Measurements from ENCODE around the gene SEMA5B.

Gene SEMA5B

DNA sequence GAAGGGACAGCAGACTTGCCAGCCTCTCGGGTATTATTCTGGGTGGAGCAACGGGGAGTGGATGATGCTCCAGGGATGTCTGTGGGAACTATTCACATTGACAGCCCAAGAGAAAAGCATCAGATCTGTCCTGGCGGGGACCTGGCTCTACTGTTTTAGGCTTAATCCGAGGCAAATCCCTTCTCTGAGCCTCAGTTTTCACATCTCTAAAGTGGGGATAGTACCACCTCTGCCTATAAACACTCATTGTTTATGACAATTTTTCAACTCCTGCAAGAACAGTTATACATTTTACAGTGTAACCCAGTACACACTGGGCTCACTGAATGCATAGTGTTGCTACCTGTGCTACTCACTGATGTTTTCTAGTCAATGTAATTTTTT, 48.5 kb upstream of the SEMA5B start:
- CTCF ChIA-PET, result interaction anchor here (1.0 to 1.4 kb wide), 2 partner anchors 9 to 32 kb away, joined by 3 to 4 read pairs; partner anchors contain the start of gene PDIA5

DNA sequence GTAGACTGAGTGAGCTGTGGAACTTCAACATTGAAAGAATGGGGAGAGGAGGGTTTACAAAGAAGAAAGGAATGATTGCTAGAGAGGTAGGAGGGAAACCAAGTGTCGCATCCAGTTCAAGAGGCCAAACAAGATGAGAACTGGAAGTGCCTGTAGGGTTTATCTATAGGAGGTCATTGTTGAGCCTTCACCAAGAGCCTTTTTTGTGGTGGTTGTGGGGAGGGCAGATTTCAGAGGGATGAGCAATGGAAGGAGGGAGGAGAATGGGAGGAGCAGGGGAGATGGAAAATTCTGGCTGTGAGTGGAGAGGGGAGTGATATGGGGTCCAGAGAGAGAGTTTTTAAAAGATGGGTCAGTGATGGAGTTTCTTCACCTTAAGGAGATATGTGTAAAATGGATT, 47.8 kb upstream of the SEMA5B start:
- ChIA-PET CTCF (interaction anchor here (0.6 to 1.4 kb wide), 2 partner anchors 9 to 25 kb away, joined by 3 to 4 read pairs; partner anchors contain the start of gene PDIA5), POLR2A (interaction anchor here (2.8 kb wide), 1 partner anchor 8 kb away, joined by 17 read pairs; the partner anchor contains the start of gene PDIA5)
- H3K27ac ChIP-seq (ENCODE audit: extremely low read depth, low read depth, low read length), result no peak overlapping the region
- TF ChIP-seq, protein P1, sequence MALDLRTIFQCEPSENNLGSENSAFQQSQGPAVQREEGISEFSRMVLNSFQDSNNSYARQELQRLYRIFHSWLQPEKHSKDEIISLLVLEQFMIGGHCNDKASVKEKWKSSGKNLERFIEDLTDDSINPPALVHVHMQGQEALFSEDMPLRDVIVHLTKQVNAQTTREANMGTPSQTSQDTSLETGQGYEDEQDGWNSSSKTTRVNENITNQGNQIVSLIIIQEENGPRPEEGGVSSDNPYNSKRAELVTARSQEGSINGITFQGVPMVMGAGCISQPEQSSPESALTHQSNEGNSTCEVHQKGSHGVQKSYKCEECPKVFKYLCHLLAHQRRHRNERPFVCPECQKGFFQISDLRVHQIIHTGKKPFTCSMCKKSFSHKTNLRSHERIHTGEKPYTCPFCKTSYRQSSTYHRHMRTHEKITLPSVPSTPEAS (tag by site-specific recombination; IDR thresholded peaks at IDR 0.05), result no peak
- TF ChIP-seq ZNF514 (tag by site-specific recombination; IDR thresholded peaks at IDR 0.05), result no peak
- TF ChIP-seq MZF1 (tag by site-specific recombination; IDR thresholded peaks at IDR 0.05; ENCODE audit: borderline replicate concordance), result no peak
- no peak for TF ChIP-seq ZNF626 (tag by site-specific recombination; IDR thresholded peaks at IDR 0.05)
- no peak for TF ChIP-seq HOXD13 (CRISPR knock-in tag; IDR thresholded peaks at IDR 0.05; ENCODE audit: borderline replicate concordance)
- TF ChIP-seq WT1 (tag by site-specific recombination; IDR thresholded peaks at IDR 0.05), result no peak
- no peak for TF ChIP-seq ZNF23 (tag by site-specific recombination; IDR thresholded peaks at IDR 0.05; ENCODE audit: borderline replicate concordance)
- TF ChIP-seq, protein P2, sequence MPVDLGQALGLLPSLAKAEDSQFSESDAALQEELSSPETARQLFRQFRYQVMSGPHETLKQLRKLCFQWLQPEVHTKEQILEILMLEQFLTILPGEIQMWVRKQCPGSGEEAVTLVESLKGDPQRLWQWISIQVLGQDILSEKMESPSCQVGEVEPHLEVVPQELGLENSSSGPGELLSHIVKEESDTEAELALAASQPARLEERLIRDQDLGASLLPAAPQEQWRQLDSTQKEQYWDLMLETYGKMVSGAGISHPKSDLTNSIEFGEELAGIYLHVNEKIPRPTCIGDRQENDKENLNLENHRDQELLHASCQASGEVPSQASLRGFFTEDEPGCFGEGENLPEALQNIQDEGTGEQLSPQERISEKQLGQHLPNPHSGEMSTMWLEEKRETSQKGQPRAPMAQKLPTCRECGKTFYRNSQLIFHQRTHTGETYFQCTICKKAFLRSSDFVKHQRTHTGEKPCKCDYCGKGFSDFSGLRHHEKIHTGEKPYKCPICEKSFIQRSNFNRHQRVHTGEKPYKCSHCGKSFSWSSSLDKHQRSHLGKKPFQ (tag by site-specific recombination; IDR thresholded peaks at IDR 0.05), result no peak
- no peak for TF ChIP-seq YY1 (tag by site-specific recombination; IDR thresholded peaks at IDR 0.05)

More for the DNA sequence above, 48.5 kb upstream of the SEMA5B start:
- H3K4me1 ChIP-seq (ENCODE audit: control insufficient read depth, insufficient read depth, low read length), result peaks cover 12% of the 10 kb centered on the region
- no peaks in the 10 kb centered on the region for H3K9me3 ChIP-seq (ENCODE audit: control insufficient read depth, insufficient read depth, low read depth, low read length)
- TF ChIP-seq ZBTB17 (tag by site-specific recombination; IDR thresholded peaks at IDR 0.05) (no peak), ZNF354C (tag by site-specific recombination; IDR thresholded peaks at IDR 0.05; ENCODE audit: borderline replicate concordance, low read depth) (no peak), ZNF654 (tag by site-specific recombination; IDR thresholded peaks at IDR 0.05; ENCODE audit: low read depth) (no peak), ZNF266 (tag by site-specific recombination; IDR thresholded peaks at IDR 0.05; ENCODE audit: low read depth) (no peak), ZNF473 (tag by site-specific recombination; IDR thresholded peaks at IDR 0.05) (no peak), ZNF426 (tag by site-specific recombination; IDR thresholded peaks at IDR 0.05) (no peak), FEZF1 (tag by site-specific recombination; IDR thresholded peaks at IDR 0.05) (no peak)
- TF ChIP-seq, protein P3, sequence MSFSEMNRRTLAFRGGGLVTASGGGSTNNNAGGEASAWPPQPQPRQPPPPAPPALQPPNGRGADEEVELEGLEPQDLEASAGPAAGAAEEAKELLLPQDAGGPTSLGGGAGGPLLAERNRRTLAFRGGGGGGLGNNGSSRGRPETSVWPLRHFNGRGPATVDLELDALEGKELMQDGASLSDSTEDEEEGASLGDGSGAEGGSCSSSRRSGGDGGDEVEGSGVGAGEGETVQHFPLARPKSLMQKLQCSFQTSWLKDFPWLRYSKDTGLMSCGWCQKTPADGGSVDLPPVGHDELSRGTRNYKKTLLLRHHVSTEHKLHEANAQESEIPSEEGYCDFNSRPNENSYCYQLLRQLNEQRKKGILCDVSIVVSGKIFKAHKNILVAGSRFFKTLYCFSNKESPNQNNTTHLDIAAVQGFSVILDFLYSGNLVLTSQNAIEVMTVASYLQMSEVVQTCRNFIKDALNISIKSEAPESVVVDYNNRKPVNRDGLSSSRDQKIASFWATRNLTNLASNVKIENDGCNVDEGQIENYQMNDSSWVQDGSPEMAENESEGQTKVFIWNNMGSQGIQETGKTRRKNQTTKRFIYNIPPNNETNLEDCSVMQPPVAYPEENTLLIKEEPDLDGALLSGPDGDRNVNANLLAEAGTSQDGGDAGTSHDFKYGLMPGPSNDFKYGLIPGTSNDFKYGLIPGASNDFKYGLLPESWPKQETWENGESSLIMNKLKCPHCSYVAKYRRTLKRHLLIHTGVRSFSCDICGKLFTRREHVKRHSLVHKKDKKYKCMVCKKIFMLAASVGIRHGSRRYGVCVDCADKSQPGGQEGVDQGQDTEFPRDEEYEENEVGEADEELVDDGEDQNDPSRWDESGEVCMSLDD (tag by site-specific recombination; IDR thresholded peaks at IDR 0.05), result no peak
- TF ChIP-seq, protein P4, sequence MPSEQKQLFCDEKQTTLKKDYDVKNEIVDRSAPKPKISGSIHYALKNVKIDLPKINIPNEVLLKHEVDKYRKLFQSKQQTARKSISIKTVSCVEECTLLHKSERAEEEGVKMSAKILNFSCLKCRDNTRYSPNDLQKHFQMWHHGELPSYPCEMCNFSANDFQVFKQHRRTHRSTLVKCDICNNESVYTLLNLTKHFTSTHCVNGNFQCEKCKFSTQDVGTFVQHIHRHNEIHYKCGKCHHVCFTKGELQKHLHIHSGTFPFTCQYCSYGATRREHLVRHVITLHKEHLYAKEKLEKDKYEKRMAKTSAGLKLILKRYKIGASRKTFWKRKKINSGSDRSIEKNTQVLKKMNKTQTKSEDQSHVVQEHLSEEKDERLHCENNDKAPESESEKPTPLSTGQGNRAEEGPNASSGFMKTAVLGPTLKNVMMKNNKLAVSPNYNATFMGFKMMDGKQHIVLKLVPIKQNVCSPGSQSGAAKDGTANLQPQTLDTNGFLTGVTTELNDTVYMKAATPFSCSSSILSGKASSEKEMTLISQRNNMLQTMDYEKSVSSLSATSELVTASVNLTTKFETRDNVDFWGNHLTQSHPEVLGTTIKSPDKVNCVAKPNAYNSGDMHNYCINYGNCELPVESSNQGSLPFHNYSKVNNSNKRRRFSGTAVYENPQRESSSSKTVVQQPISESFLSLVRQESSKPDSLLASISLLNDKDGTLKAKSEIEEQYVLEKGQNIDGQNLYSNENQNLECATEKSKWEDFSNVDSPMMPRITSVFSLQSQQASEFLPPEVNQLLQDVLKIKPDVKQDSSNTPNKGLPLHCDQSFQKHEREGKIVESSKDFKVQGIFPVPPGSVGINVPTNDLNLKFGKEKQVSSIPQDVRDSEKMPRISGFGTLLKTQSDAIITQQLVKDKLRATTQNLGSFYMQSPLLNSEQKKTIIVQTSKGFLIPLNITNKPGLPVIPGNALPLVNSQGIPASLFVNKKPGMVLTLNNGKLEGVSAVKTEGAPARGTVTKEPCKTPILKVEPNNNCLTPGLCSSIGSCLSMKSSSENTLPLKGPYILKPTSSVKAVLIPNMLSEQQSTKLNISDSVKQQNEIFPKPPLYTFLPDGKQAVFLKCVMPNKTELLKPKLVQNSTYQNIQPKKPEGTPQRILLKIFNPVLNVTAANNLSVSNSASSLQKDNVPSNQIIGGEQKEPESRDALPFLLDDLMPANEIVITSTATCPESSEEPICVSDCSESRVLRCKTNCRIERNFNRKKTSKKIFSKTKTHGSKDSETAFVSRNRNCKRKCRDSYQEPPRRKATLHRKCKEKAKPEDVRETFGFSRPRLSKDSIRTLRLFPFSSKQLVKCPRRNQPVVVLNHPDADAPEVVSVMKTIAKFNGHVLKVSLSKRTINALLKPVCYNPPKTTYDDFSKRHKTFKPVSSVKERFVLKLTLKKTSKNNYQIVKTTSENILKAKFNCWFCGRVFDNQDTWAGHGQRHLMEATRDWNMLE (tag by site-specific recombination; conservative IDR thresholded peaks at IDR 0.05; ENCODE audit: low read depth), result no peak
- TF ChIP-seq, protein P5, sequence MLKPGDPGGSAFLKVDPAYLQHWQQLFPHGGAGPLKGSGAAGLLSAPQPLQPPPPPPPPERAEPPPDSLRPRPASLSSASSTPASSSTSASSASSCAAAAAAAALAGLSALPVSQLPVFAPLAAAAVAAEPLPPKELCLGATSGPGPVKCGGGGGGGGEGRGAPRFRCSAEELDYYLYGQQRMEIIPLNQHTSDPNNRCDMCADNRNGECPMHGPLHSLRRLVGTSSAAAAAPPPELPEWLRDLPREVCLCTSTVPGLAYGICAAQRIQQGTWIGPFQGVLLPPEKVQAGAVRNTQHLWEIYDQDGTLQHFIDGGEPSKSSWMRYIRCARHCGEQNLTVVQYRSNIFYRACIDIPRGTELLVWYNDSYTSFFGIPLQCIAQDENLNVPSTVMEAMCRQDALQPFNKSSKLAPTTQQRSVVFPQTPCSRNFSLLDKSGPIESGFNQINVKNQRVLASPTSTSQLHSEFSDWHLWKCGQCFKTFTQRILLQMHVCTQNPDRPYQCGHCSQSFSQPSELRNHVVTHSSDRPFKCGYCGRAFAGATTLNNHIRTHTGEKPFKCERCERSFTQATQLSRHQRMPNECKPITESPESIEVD (tag by site-specific recombination; IDR thresholded peaks at IDR 0.05), result no peak
- TF ChIP-seq, protein P6, sequence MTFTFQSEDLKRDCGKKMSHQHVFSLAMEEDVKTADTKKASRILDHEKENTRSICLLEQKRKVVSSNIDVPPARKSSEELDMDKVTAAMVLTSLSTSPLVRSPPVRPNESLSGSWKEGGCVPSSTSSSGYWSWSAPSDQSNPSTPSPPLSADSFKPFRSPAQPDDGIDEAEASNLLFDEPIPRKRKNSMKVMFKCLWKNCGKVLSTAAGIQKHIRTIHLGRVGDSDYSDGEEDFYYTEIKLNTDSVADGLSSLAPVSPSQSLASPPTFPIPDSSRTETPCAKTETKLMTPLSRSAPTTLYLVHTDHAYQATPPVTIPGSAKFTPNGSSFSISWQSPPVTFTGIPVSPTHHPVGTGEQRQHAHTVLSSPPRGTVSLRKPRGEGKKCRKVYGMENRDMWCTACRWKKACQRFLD (tag by site-specific recombination; IDR thresholded peaks at IDR 0.05), result no peak
- H3K4me3 ChIP-seq (ENCODE audit: low read depth, low read length), result no peak overlapping the region
- no peak overlapping the region for H3K27ac ChIP-seq (ENCODE audit: extremely low read depth, low read depth, low read length)
- H3K36me3 ChIP-seq (ENCODE audit: control insufficient read depth in 2 of 2, insufficient read depth in 1 of 2, low read length in 2 of 2), result no peaks in the 10 kb centered on the region
- POLR2A ChIA-PET, result interaction anchor here (2.8 kb wide), 1 partner anchor 9 kb away, joined by 17 read pairs; the partner anchor contains the start of gene PDIA5

More for the DNA sequence above, 47.8 kb upstream of the SEMA5B start:
- Histone ChIP-seq H3K36me3 (ENCODE audit: control insufficient read depth in 2 of 2, insufficient read depth in 1 of 2, low read length in 2 of 2) (no peaks in the 10 kb centered on the region), H3K4me3 (ENCODE audit: low read depth, low read length) (no peak overlapping the region), H3K4me1 (ENCODE audit: control insufficient read depth, insufficient read depth, low read length) (peaks cover 16% of the 10 kb centered on the region), H3K9me3 (ENCODE audit: control insufficient read depth, insufficient read depth, low read depth, low read length) (no peaks in the 10 kb centered on the region)

All from HEK293 (cell line).